HepG2 (cell line): Measurements from ENCODE around the gene SKIDA1. TPM values are rescaled to one million over a fixed set of nuclear protein-coding genes. Genes with fewer than 3 reads are reported as not detected.

Source experiments
- GABPA ChIP-seq, 2 experiments: IDR thresholded peaks; 2 replicates each; pipeline ENCODE4 v1.6.1; 2011 to 2016; ENCODE audit warnings: low read depth in 2 of 2, low read length in 1 of 2, missing biosample characterization in 1 of 2, missing genetic modification characterization in 1 of 2
- MED8 ChIP-seq: sonication (generic); formaldehyde crosslinking; IDR thresholded peaks from 2 replicates; pipeline ENCODE4 v1.8.1; 2023; ENCODE audit warnings: mild to moderate bottlenecking, missing genetic modification reagents; ENCODE audit not compliant: insufficient replicate concordance
- MTA3 ChIP-seq: sonication (generic); formaldehyde crosslinking; IDR thresholded peaks from 2 replicates; pipeline ENCODE4 v1.4.0; 2020; ENCODE audit warnings: missing genetic modification reagents
- MYNN ChIP-seq: sonication (generic); formaldehyde crosslinking; IDR thresholded peaks from 2 replicates; pipeline ENCODE4 v1.4.0; 2020; ENCODE audit warnings: mild to moderate bottlenecking, low read depth, missing genetic modification reagents
- NBN ChIP-seq: fragments of 450-650 bp; conservative IDR thresholded peaks from 2 replicates; pipeline ENCODE4 v1.6.1; 2017
- SKIL ChIP-seq: sonication (generic); formaldehyde crosslinking; IDR thresholded peaks from 2 replicates; pipeline ENCODE4 v1.8.0; 2022; ENCODE audit warnings: missing genetic modification reagents, mild to moderate bottlenecking, moderate library complexity, borderline replicate concordance
- SP4 ChIP-seq: sonication (generic); formaldehyde crosslinking; IDR thresholded peaks from 2 replicates; pipeline ENCODE4 v1.8.1; 2023; ENCODE audit warnings: mild to moderate bottlenecking, missing genetic modification reagents
- ZFX ChIP-seq: sonication (generic); formaldehyde crosslinking; IDR thresholded peaks from 2 replicates; pipeline ENCODE4 v1.4.0; 2020; ENCODE audit warnings: mild to moderate bottlenecking, low read depth, missing genetic modification reagents, moderate library complexity
- ZFYVE20 ChIP-seq: sonication (generic); formaldehyde crosslinking; IDR thresholded peaks from 2 replicates; pipeline ENCODE4 v1.8.0; 2023; ENCODE audit warnings: low read depth, mild to moderate bottlenecking, moderate library complexity, missing genetic modification reagents, borderline replicate concordance
- ZHX1 ChIP-seq: sonication (generic); formaldehyde crosslinking; IDR thresholded peaks from 2 replicates; pipeline ENCODE4 v1.8.1; 2022; ENCODE audit warnings: low read depth, mild to moderate bottlenecking, missing genetic modification reagents
- ZNF619 ChIP-seq: sonication (generic); formaldehyde crosslinking; IDR thresholded peaks from 2 replicates; pipeline ENCODE4 v1.4.0; 2020; ENCODE audit warnings: mild to moderate bottlenecking, missing genetic modification reagents
- ZNF670 ChIP-seq: sonication (generic); formaldehyde crosslinking; IDR thresholded peaks from 2 replicates; pipeline ENCODE4 v1.8.0; 2022; ENCODE audit warnings: mild to moderate bottlenecking, missing genetic modification reagents, borderline replicate concordance
- ZNF747 ChIP-seq: sonication (generic); formaldehyde crosslinking; IDR thresholded peaks from 2 replicates; pipeline ENCODE4 v1.8.1; 2023; ENCODE audit warnings: missing genetic modification reagents, mild to moderate bottlenecking, borderline replicate concordance
- ZSCAN5A ChIP-seq: sonication (generic); formaldehyde crosslinking; IDR thresholded peaks from 2 replicates; pipeline ENCODE4 v1.8.0; 2022; ENCODE audit warnings: mild to moderate bottlenecking, missing genetic modification reagents, borderline replicate concordance
- polyA plus RNA-seq, 8 experiments: library from polyadenylated mRNA; depleted of rRNA in 3 of 8; stranded (reverse) in 7 of 8; unstranded in 1 of 8; fragments of >200 nt; fragmentation: Illumina TruSeq in 4 of 8; extraction: Trizol in 4 of 8; gene quantifications; 2 replicates each; pipeline versions ENCODE4 v1.2.1 to v1.2.3, GENCODE V29; 2011 to 2016; ENCODE audit warnings: low read depth in 4 of 8, missing spikeins in 1 of 8, mixed read lengths in 1 of 8; ENCODE audit not compliant: insufficient read depth in 1 of 8
- total RNA-seq, 5 experiments: library from RNA; depleted of rRNA; stranded (reverse); fragments of >200 nt; fragmentation: Illumina TruSeq; extraction: Trizol; gene quantifications; 2 replicates each; pipeline ENCODE4 v1.2.3, GENCODE V29; 2016; ENCODE audit warnings: low read depth in 1 of 5
- TF ChIP-seq, protein P1 (sequence below): sonication (generic); formaldehyde crosslinking; conservative IDR thresholded peaks from 2 replicates; pipeline ENCODE4 v1.8.0; 2022; ENCODE audit warnings: low read depth, missing genetic modification reagents

SKIDA1 gene
- total and polyA plus RNA-seq, 2 of the 13 experiments (the other 11 are each of a cell fraction or from before 2014, with no cell fraction given): 0.73 to 1.5 TPM

- TF ChIP-seq, protein P1, sequence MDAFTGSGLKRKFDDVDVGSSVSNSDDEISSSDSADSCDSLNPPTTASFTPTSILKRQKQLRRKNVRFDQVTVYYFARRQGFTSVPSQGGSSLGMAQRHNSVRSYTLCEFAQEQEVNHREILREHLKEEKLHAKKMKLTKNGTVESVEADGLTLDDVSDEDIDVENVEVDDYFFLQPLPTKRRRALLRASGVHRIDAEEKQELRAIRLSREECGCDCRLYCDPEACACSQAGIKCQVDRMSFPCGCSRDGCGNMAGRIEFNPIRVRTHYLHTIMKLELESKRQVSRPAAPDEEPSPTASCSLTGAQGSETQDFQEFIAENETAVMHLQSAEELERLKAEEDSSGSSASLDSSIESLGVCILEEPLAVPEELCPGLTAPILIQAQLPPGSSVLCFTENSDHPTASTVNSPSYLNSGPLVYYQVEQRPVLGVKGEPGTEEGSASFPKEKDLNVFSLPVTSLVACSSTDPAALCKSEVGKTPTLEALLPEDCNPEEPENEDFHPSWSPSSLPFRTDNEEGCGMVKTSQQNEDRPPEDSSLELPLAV: no peak
- TF ChIP-seq ZNF747: peak; percentile 84
- TF ChIP-seq MTA3: no peak
- TF ChIP-seq GABPA (IDR thresholded peaks at IDR 0.05; ENCODE audit: low read depth, low read length): no peak
- peak; percentile 32; the same call in 1 of the 2 replicates for TF ChIP-seq GABPA (CRISPR knock-in tag; IDR thresholded peaks at IDR 0.05; ENCODE audit: low read depth)
- peak; percentile 84 for TF ChIP-seq SP4 (CRISPR knock-in tag)
- TF ChIP-seq ZFYVE20: no peak
- no peak for TF ChIP-seq ZSCAN5A (CRISPR knock-in tag)
- no peak; the same call in 1 of the 2 replicates for TF ChIP-seq ZHX1
- no peak; the same call in 1 of the 2 replicates for TF ChIP-seq ZNF670 (CRISPR knock-in tag)
- TF ChIP-seq ZFX (CRISPR knock-in tag): peak; percentile 84
- TF ChIP-seq NBN: no peak
- TF ChIP-seq SKIL (CRISPR knock-in tag): 0 out of 2 replicates have a peak, but pooled peaks have one; percentile 34
- TF ChIP-seq ZNF619 (CRISPR knock-in tag): no peak
- peak; percentile 79 for TF ChIP-seq MED8 (CRISPR knock-in tag)
- no peak for TF ChIP-seq MYNN (CRISPR knock-in tag)
Observed at GRCh38 chr10:21533467-21534279, 8.2 kb upstream of the SKIDA1 start, which contains the start of gene MLLT10 (continued).
